NCI-H2227 (cell line): Measurements from ENCODE around the gene SYNGR1.
A peak's percentile ranks its signal among the peaks of the same experiment; 100 is the strongest.

Source experiments
- DNase-seq: peaks from one replicate; lab custom pipeline; 2025; ENCODE audit not compliant: unreplicated experiment; lab: John Stamatoyannopoulos, UW

SYNGR1 gene, protein sequence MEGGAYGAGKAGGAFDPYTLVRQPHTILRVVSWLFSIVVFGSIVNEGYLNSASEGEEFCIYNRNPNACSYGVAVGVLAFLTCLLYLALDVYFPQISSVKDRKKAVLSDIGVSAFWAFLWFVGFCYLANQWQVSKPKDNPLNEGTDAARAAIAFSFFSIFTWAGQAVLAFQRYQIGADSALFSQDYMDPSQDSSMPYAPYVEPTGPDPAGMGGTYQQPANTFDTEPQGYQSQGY

GRCh38 chr22:39349967-39350726, at the start of gene SYNGR1:
Gene SYNGR1 (plus strand): TSS chr22:39349991. CDS start chr22:39350011, 20 bp downstream.
- peak; percentile 29 for DNase-seq

DNA sequence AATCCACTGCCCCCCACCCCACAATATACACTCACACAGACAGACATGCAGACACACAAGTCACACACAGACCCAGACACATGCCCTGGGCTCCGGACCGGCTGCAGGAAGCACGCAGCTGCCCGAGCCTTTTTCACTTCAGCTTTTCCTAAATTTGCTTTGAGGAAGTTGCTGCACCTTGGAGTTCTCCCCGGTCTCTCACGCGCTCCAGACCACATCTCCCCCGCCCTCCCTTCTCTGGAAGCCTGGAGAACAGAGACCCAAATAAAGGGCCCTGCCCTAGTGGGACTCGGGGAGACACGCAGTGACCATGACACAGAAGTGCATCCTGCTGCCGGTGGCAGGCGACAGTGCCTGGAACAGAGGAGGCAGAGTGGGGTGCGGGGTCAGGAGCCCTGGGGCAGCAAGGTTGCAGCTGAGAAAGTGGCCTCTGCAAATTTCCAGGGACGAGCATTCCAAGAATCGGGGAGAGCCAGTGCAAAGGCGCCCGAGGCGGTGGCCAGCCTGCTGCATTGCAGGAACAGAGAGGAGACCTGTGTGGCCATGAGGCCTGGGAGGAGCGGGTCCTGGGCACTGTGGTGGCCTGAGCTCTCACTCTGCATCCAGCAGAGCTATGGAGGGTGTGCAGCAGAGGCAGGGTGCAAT, 49.5 kb upstream of the SYNGR1 start:
- DNase-seq, result no peak

GRCh38 chr22:39301108-39301507, 48.7 kb upstream of the SYNGR1 start:
- no peak for DNase-seq

DNA sequence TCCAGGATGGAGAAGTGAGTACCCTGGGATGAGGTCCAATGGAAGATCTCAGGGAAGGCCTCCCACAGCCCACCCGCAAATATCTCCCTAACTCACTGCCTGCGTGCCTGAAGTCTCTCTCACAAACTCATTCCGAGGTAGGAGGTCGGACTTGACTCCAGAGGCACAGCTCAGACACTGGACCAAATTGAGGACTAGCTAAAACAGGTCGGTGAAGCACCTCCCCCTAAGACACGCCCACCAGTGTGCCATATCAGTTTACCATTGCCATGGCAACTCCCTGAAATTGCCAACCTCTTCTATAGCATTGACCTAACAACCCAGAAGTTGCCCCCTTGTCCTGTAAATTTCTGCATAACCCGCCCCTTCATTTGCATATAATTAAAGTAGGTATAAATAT, 47.9 kb upstream of the SYNGR1 start:
- no peak for DNase-seq

GRCh38 chr22:39302431-39302960, 47.3 kb upstream of the SYNGR1 start:
- DNase-seq, result no peak

- DNase-seq, result no peak
Observed at GRCh38 chr22:39303358-39303757, 46.4 kb upstream of the SYNGR1 start.

DNA sequence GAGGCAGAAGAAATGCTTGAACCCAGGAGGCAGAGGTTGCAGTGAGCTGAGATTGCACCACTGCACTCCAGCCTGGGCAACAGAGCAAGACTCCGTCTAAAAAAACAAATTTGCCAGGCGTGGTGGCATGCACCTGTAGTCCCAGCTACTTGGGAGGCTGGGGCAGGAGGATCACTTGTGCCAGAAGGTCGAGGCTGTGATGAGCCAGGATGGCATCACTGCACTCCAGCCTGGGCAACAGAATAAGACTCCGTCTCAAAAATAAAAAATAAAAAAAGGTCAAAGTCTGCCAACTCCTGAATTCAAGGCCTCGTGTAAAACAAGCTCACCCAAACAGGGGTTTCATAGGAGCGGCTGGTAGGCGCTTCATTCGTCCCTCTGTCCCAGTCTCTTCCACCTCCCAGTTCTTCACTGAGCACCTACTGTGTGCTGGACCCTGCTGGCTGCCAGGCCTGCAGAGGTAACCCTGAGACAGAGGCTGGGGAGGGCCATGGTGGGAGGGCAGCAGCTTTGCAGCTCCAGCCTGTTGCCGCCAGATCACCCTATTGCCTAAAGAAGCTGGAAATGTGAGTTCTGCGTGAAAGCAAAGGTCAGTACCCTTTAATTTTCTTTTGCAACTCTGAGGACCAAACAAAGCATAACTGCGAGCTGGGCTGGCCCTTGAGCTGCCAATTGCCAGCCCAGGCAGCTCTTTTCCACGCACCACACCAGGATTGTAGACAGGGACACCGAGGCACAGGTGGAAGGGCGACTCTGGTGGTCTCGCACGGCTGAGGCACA, 45.7 kb upstream of the SYNGR1 start:
- no peak for DNase-seq

- DNase-seq, result no peak
Observed at GRCh38 chr22:39306456-39307361, 43.1 kb upstream of the SYNGR1 start.

DNA sequence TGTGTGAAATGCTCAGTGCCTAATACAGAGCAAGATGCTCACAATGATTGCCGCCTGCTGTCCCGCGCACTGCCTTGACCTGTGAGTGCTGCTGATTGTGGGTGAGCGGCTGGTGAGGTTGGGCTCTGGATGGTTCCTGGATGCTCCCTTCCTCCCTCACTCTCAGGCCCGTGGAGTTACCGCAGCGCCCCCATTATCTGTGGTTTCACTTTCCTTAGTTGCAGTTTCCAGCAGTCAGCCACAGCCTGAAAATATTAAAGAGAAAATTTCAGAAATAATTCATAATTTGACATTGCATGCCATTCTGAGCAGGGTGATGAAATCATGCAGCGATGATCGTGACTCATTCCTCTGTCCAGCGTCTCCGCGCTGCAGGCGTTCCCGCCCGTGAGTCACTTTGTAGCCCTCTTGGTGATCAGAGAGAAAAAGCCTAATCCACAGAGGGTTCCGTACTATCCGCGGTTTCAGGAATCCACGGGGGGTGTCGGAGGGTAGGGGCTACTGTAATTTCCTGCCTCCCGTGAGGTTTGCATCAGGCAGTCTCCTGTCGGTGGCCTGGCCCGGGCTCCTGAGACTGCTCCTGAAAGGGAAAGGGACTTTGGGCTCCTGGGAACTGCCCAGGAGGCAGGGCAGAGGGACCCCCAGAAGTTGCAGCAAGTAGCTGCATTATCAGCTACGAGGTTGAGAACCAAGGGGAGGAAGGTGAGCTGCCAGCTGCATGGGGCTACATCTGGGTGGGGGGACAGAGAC, 41.0 kb upstream of the SYNGR1 start:
- no peak for DNase-seq

DNA sequence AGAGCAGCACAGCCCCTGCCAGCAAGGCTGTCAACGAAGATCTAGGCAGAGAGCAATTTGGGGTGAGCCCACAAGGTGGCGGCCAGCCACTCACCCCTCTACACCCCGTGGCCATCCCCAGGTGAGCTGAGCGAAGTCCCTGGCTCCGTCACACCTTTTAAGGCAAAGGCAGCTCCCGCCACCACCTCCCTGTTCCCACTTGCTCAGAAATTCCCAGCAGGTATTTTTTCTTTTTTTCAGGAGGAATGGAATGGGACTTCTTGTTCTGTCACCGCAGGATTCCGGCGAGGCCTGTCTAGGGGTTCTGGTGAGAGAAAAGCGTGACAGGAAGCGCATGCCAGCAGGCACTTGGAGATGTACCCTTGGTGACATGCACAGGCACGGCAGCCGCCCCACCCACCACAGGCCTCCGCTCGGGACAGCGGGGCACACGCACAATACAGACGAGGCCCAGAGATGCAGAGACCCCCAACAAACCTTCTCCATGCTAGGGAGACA, 40.4 kb upstream of the SYNGR1 start:
- no peak for DNase-seq

DNA sequence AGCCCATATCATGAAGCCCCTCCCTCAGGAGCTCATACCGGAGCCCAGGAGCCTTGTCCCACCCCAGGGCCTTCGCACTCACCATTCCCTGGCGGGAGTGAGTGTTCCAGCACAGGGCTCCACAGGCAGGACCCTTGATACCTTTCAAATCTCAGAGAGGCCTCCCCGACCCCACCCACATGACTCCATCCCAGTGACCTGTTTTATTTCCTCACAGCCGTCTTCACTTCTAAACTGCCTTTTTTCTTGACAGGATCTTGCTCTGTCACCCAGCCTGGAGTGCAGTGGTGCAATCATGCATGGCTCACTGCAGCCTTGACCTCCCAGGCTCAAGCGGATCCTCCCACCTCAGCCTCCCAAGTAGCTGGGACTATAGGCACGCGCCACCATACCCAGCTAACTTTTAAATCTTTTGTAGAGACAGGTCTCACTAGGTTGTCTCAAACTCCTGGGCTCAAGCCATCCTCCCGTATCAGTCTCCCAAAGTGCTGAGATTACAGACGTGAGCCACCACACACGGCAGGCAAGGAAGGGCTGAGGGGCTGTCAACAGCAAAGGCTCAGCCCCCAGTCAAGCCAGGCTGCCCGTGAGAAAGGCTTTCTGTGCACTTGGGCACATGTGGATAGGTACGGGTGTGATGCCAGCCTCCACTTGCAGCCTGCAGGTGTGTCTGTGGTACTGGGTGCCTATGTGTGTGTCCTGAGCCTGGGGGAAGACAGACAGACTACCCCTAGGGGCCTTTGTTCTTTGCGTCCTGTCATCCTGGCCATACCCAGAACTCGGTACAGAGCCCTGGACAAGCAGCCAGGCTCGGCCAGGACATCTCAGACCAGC, 39.7 kb upstream of the SYNGR1 start:
- DNase-seq, result no peak

DNA sequence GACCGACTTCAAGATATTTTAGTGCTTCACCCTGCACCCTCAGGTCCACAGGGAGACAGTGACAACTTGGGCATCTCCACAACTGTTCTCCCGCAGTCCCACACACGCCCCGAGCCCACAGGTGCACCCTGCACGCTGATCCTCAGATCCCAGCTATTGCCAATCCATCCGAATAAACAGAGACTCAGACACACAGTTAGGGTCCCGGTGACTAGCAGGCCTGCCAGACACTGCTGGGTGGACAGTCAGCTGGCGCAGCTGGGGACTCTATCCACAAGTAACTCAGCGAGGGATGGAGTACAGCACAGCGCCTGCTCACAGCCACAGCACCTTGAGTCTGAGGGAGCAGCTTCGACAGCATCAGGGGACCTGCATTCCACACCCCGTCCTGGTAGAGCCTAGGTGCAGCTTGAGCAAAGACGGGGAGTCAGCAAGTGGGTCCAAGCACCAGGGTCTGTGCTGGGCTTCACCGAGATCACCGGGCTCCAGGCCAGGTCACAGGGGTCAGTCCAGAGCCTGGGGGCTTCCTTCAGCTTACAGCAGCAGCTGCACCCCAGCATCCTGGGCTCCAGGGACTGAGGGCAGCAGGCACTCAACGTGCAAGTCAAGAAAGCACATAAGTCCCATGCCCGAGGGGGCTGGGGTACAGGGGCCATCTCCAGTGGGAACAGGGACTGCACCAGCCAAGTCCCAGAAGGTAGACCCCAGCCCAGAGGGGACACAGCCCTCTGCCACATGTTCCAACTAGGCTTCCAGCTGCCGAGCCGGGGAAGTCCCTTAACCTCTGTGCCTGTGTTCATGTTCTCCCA, 38.0 kb upstream of the SYNGR1 start:
- DNase-seq, result no peak

DNA sequence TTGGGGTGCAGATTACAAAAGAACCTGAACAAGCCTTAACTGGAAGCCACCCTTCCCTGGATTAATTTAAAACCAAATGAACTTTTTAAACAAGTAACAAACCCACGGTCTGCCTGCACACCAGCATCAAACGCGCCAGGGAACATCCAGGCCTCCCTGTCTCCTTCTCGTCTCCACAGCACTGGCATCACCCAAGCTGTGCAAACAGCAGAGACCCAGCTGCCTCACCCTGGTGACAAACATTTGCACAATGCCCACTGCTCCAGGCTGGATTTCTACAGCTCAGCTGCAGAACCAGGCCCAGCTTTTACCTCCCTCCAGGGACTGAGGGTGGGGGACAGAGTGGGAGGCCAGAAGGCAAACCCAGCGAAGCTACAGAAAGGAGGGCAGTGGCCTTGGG, 37.4 kb upstream of the SYNGR1 start:
- no peak for DNase-seq

DNA sequence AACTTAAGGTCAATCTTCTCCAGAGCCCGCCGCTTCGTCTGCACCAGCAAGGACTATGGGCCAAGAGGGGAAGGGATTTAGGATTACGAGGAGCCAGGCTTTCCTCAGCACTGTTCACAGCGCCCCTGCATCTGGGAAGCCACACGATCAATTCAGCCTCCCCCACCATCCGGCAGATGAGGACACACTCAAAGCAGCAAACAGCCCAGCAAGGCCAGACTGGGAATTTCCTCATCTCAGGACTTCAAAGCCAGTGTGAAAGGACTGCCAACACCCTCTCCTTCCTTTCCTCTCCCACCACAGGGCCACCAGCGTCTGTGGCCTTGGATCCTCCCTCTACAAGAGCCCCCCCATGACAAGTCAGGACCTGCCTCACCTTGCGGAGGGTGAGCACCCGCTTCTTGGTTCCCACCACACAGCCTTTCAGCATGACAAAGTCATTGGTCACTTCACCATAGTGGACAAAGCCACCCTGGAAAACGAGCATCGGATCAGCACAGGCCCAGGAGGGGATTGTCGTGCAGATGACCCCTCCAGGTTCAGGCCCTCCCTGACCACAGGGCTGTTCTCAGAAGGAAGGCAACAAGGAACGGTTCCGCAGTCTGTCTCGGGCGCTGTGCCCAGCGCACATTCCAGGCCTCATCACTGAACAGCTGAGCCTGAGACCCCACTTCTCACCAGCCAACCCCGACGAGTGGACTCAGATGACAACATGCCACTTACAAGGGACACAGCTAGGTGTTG, 36.4 kb upstream of the SYNGR1 start:
- DNase-seq, result no peak

DNA sequence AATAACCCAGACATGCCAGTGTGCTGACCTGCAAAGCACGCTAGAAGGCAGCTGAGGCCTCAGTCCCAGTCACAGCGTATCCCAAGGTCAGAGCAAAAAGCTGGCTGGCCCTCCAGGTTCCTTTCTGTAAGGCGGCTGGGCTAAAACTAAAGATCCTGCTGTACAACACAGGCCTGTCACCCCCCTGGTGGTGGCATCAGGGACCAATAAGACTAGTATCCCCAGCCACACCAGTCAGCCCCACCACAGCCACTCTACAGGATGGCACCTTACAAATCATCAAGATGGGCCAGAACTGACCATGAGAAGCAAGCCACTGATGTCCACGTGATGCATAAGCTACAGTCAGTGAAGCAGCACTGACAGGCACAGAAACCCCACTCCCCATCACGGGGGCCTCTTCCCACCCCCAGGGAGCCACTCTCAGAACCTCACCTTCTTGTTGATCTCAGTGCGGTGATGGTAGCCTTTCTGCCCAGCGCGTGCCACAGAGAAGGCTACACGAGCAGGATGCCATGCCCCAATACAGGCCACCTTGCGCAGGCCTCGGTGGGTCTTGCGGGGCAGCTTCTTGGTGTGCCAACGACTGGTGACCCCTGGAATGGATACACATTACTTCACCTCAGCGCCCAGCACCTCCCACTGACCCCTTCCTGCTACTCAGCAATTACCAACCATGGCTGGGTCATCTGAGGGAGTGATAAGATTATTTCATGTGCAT, 35.4 kb upstream of the SYNGR1 start:
- DNase-seq, result no peak

GRCh38 chr22:39315389-39315788, 34.4 kb upstream of the SYNGR1 start:
- DNase-seq, result no peak
